Hematopoietic multipotent progenitor cell treated with erythropoietin and hydrocortisone succinate and interleukin-3 and kit ligand, for 8 days (in vitro differentiated cells): ENCODE results near the gene PRKAR1A.
"Not testable (repeated sequence)": the region's sequence is repeated elsewhere in the genome, so short reads cannot be mapped to it uniquely, and the experiment has no call there.

ENCODE experiments used
- DNase-seq: peaks from one replicate; pipeline ENCODE4 v3.0.0-alpha.2; 2015

Gene PRKAR1A

DNA sequence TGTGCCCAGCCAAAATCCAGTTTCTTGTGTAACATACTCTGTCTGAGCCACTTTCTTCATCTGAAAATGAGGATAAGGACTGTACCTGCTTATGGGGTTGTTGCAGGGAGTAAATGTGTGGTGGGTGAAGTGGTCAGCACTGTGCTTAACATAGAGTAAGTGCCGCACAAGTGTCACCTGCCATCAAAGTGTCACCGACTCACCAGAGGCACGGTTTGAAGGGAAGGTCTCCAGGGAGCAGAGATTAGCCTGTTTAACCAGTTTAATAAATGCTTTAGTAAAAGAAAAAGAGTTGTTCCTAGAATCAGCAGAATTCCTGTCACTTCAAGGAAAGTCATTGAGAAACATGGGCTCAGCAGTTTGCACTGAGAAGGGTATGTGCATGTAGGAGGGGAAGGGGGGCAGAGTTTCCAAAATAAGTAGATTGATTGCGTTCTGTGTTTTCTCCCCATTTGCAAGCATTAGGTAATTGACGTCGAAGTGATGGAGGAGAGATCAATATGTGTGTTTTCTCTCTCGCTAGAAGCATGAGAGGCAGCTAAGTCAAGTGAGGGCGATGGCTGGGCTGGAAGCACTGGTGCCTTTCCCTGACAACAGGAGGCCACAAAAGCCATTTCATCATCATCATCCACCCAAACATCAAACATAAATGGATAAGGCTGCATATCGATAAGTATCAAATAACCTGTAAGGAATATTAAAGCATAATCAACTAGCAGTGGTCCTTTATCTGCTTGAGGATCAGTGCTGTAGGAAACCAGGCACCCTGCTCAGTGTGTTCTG, 69.8 kb downstream of the PRKAR1A start:
- no peak for DNase-seq

DNA sequence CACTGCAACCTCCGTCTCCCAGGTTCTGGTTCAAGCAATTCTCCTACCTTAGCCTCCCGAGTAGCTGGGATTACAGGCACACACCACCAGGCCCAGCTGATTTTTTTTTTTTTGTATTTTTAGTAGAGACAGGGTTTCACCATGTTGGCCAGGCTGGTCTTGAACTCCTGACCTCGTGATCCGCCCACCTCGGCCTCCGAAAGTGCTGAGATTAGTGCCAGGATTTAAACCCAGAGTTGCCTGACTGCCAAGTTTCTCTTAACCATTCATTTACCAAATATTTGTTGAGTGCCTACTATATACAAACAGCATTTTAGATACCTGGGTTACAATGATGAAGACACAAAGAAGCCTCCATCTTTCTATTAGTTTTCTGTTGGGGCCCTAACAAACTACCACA, 70.6 kb downstream of the PRKAR1A start:
- not testable (repeated sequence) for DNase-seq

DNA sequence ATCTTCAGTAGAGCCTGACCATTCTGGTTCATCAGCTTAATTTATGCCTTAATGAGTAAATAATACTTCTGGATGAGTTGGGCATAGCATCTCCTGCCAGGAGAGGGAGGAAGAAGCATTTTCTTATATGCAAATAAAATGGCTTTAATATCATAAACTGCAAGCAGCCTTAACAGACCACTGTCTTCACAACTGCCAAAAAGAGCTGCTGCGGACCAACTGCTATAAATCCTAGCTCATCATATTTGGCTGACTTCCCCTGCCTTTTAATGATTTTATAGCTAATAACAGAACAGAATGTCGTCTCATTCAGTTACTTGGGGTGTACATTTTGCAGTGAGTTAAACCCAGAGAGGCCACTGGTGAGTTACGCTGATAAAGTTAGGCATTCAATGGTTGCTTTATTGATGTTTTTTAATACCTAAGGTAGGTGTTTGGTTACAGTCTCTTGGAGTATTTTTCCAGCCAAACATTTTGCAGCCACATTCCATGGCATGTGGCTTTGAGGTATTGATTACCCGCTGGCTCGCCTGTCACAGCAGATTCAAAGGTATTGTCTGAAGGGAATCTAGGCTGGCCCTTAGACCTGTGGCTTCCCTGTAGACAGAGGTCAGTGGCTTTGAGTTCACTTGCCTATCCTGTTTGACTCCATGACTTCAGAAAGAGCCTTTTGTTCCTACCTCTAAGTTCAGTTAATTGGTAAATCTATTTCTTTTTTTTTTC, 72.5 kb downstream of the PRKAR1A start:
- DNase-seq, result no peak

DNA sequence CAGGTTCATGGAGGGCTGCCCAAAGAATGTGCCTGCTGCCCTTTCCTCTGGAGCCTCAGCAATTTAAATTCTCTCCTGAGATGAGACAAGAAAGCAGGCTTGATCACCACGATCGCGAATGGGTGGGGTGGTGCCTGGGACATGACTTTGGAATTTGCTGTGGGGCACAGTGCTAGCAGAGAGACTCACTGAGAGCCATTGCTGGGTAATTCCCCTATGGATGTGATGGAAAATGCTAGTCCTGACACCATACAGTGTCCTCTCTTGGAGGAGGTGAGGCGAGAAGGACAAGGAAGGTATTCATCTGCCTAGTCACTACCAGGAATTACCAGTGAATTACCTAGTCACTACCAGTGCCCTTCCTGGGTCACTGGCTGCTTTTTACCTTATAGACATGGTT, 73.4 kb downstream of the PRKAR1A start:
- no peak for DNase-seq

DNA sequence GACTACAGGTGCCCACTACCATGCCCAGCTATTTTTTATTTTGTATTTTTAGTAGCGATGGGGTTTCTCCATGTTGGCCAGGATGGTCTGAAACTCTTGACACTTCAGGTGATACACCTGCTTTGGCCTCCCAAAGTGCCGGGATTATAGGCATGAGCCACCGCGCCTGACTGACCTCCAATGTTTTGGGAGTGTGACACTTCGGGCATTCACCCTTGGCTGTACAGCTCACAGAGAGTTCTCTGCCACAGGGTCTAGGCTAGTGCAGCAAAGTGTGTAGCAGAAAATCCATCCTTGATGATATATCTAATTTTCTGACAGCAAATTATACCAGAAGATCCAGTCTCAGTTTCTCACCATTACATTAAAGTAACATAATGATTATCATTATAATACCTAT, 74.8 kb downstream of the PRKAR1A start:
- DNase-seq, result no peak

DNA sequence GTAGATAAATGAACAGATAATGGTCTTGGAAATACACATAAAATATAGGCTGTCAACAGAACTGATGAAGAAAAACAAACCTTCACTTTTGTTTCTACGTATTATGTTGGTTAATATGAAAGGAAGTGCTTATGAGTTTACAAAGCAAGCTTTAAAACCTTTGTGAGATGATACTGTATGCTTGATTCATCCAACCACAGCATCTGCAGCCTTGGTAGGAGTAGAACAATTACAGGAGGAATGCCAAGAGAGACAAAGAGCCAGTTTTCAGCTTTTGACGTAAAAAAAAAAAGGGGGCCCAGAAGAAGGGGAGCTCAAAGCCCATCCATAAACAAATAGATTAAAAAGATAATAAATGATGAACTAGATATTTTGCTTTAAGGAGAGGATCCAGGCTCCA, 75.6 kb downstream of the PRKAR1A start:
- DNase-seq, result no peak

DNA sequence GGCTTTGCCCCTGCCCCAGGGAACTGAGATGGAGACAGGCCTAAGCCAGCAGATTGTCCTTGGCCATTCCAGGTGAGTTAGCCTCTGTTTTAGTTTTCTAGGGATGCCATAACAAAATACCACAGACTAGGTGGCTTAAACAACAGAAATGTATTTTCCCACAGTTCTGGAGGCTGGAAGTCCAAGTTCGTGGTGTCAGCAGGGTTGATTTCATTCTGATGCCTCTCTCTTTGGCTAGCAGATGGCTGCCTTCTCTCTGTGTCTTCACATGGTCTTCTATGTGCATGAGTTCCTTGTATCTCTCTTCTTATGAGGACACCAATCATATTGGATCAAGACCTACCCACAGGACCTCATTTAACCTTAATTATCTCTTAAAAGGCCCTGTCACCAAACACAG, 76.1 kb downstream of the PRKAR1A start:
- no peak for DNase-seq

DNA sequence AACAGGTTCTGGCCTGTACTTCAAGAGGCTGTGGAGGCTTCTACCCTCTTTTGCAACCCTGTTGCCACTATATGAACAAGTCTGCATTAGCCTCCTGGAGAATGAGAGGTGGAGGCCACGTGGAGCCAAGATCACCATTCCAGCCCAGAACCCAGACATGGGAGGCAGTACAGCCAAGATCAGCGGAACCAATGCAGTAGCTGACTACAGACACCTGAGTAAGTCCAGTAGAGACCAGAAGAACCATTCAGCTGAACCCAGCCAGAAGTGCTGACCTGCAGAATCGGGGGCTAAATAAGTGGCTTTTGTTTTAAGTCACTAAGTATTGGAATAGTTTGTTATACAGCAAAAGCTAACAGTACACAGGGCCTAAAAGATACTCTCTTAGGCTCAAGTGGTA, 76.9 kb downstream of the PRKAR1A start:
- DNase-seq, result no peak

DNA sequence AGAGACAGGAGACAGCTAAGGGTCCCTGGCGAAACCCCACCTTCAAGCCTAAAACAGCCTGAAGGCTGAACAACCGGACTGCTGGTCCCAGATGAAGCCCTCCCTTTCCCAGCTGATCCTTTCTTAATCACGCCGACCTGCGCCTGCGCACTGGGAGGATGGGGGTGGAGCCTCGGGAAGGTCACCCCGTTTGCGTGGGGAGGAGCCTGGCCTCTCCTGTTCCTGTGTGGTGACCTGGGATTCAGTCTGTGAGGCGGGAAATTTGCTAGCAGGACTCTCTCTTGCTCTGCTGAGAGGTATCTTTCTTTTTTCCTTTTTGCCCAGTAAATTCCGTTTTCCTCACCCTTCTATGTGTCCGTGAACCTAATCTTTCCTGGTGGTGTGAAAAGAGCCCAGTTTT, 79.4 kb downstream of the PRKAR1A start:
- DNase-seq, result peak; percentile 12

DNA sequence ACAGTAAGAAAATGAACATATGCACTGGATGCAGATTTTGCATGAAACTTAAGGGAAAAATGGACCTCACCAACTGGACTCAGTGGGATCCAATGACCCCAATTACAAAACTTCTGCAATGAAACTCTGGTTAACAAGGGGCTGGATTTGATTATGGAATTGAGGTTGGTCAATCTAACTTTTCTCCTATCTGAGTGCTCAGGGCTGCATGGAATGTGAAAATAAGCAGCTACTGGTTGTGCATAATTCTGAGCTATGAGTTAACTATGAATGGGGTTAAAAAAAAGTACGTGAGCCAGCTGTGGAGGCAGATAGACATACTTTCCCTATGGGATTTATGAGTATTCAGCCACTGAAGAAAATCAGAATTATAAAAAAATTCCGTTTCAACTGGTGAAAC, 79.8 kb downstream of the PRKAR1A start:
- no peak for DNase-seq

DNA sequence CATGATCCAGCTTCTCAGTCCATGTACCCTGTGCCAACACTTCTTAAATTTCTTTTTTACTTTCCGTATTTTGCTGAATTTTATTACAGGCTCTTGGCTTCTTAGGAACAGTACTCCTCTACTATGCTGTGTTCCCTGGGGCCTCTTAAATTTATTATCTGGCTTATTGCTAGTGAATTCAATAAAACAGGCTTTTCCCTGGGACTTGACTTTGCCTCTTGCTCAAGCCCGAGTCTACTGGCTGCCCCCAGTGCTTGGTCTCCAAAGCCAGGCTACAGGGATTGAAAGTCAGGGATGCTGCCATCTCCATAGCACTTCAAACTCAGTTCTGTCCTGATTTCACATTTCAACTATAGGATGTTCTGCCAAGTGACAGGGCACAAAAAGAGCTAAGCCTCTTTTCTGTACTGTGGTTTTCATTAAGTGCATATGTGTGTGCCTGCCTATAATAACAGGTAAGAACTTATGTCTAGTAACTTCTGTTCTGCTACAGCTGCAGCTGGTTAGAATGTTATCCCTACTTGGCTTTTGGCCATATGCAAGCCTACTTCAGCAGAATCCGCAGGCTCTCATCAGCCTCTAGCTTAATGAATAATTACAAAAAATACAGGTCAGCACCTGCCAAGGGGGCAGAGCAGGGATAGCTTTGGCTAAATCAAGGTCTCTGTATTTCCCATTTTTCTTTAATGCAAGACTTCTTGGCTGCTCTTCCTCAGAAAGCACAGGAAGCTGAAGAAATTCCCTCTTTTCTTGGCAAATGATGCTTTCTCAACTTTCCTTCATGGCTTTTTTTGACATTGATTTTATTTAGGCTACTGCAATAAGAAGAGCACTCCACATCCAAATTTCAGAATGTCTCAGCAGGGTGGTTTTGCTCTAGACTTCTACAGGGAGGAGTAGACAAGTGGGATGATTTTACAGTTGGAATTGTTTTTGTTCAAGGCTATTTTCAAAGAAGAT, 80.7 kb downstream of the PRKAR1A start:
- DNase-seq, result no peak

DNA sequence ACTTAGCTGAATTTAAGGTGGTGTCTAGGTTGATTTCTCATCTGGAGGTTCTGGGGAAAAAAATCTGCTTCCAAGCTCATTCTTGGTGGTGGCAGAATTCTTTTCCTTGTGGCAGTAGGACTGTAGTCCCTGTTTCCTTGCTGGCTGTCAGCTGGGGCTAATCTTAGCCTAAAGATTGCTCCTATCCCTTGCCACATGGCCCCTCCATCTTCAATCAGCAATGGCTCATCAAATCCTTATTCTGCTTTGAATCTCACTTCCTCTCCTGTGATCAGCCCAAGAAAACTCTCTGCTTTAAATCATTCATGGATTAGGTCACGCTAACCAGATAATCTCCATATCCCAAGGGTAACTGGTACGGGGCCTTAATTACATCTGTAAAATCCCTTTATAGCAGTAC, 82.3 kb downstream of the PRKAR1A start:
- no peak for DNase-seq

DNA sequence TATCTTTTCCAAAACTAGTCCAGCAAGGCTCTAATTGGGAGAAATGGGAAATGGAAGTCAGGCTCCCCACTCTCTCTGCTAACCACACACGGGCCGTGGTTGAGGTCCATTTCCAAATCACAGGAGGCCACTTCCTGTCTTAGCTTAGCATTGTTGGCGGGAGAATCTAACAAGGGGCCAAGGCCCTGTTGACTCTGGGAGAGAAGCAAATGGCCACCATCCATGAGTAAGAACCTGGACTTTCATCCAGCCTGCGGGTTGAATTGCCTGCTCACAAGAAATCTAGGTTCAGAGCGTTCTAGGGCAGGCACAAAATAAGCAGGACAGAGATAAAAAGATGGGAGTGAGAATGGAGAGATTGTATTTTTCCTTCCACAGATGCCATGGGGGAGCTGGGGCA, 83.3 kb downstream of the PRKAR1A start:
- DNase-seq, result no peak

DNA sequence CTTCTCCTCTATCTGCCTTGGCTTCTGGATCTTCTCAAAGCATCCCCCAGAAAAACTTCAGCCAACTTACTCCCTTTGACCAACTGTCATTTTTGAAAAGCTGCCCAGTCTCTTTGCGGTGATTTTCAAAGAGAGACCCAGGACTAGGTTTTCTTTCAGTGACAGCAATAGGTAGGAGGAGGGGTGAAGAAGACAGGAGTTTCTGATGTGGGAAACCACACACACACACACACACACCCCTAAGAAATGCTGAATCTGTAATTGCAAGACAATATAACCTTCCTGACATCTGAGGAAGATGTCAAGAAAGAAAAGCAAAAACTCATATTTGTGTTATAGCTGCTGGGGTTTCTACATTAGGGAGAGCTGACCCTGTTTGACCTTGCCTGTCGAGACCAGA, 83.8 kb downstream of the PRKAR1A start:
- DNase-seq, result no peak

DNA sequence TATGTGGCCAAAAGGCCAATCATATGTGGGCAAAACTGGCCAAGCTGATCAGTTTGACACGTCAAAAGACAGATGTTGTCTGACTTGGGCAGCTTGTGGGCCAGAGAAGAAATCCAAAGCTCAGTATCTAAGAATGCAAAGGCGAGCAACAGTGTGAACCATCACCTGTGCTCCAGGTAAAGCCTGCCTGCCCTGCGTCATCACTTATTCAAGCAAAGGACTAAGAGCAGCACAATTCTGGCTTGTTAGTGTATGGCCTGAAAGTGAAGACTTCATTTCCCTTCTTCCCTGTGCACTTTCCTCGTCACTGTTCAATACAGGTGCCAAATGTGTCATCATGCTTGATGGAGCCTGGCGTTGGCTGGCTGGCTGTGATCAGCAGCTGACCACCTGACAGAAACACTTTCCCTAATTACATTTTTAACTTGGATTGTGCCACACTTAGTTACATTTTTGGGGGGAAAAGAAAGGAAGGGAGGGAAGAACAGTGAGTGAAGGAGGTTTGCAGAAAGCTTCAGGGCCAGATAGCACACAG, 84.2 kb downstream of the PRKAR1A start:
- DNase-seq, result no peak

DNA sequence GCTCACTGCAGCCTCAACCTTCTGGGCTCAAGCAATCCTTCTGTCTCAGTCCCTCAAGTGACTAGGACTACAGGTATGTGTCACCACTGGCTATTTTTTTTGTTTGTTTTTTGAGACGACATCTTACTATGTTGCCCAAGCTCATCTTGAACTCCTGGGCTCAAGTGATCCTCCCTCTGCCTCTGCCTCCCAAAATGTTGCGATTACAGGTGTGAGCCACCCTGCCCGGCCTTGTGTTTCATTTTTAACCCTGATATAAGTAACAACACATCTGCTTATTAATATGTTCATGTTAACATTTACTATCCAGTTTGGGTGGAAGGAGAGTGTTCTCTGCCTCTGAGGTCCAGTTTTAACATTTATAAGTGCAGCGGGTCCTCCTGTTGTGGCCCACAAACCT, 85.8 kb downstream of the PRKAR1A start:
- no peak for DNase-seq

DNA sequence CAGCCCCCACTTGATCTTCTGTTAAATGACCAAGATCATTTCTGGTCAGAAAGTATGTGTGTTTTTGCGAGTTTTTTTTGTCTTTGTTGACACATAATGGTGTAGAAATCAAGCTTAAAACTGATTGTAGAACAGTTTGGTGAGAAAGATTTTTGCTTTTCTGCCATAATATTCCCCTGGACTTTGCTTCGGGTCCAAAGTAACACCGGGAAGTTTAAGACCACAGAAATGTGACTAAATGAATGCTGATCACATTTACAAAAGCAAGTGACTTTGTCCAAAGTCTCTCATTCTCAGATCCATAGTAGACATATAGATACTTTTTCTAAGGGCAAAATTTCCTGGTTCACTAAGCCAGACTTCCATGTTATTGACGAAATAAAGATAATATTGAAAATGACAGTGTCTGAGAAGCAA, 86.3 kb downstream of the PRKAR1A start:
- no peak for DNase-seq

DNA sequence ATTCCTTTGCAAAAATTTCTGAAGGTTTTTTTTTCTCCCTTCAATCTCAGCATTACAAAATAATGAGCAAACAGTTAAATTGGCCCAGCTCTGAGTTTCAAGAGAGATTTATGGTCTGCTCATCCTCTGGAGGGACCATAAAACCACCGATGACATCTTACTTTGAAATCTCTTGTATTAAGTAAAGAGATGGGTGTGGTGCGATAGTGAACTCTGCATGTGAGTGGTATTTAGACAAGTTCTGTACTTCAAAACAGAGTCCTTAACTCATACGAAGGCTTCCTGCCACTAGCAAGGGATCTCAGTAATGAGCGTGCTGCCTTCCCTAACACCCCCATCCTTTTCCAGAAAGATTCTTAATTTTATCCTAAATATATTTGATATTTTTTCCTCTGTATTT, 86.9 kb downstream of the PRKAR1A start:
- no peak for DNase-seq

DNA sequence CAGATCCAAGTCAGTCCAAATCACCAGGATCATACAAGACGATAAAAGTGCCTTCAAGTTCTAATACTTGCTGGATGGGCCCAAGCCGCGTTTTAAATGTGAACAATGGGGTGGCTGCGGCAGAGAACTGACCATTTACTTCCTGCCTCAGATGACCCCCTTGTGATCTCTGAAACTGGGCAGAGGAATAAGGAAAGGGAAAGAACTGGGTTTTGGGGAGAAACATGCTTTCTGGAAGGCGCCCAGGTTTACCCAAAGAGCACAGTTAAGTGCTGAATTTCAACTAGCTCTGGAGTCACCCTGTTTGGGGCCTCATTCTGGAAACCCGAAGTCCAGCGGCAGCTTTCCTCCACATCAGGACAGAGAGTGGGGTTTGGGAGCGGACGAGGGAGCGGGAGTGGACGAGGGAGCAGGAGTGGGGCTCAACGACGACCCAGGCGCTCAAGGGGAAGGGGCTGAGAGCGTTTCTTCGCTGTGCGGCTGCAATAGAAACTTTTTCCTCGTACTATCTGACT, 87.4 kb downstream of the PRKAR1A start:
- DNase-seq, result no peak

DNA sequence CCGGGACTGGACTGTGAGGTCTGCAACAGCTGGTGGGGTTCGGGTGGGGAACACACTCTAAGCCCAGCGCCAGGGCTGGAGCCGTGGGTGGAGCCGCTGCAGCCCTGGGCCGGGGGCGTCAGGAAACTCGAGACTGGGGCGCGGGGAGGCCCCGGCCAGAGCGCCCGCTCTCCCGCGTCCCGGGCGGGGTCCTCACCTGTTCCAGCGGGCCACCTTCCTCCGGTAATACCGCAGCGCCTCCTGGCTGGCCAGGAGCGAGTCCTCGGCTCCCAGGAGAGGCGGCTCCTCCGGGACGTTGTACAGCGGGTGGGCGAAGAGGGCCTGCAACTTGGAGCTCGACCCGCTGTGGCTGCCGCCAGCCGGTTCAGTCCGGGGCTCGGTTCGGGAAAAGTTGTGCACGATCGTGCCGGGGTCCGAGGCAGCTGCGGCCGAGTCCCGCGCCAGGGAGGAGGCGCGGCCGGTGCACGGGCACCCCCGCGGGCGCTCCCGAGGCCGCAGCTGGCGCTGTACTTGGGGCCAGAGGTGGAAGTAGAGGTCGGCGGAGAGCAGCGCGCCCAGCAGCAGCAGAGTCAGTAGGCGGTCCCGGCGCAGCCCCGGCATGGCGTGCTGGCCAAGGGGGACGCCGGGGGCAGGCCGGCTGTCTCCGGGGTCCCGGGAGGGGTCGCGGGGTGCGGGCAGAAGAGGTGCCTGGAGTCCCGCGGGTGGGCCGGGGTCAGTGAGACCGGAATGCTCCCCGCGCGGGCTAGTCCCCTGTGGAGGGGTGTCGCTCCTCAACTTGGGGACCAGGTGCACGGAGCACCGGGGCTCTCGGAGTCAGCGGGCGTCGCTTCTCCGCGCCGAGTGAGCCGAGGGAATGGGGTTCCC, 88.1 kb downstream of the PRKAR1A start:
- DNase-seq, result no peak
